MM.1S (cell line): ENCODE results near the gene BBIP1.

ENCODE experiments used
- CTCF ChIP-seq: fragments of 300-600 bp; sonication (generic); IDR thresholded peaks from 2 replicates; pipeline ENCODE4 v1.5.1; 2016; ENCODE audit warnings: antibody characterized with exemption, low read length, mixed read lengths
- EZH2 ChIP-seq: fragments of 300-600 bp; sonication (generic); optimal IDR thresholded peaks from 2 replicates; pipeline ENCODE3; 2017; ENCODE audit warnings: low read depth, mild to moderate bottlenecking, antibody characterized with exemption, low read length, mixed read lengths

- no peak for TF ChIP-seq CTCF
- TF ChIP-seq EZH2, result no peak
These were observed 20.6 kb downstream of the BBIP1 start for GRCh38 chr10:110898391-110898790.
